HG02623 (cell line): ENCODE results near the gene COL11A1.
"Not testable (repeated sequence)": the region's sequence is repeated elsewhere in the genome, so short reads cannot be mapped to it uniquely, and the experiment has no call there.

ENCODE experiments used
- ATAC-seq: cut with Tn5 transposase; IDR thresholded peaks from one replicate; pipeline ENCODE4 v1.9.1; 2021; ENCODE audit warnings: moderate library complexity; ENCODE audit not compliant: unreplicated experiment

COL11A1 gene

DNA sequence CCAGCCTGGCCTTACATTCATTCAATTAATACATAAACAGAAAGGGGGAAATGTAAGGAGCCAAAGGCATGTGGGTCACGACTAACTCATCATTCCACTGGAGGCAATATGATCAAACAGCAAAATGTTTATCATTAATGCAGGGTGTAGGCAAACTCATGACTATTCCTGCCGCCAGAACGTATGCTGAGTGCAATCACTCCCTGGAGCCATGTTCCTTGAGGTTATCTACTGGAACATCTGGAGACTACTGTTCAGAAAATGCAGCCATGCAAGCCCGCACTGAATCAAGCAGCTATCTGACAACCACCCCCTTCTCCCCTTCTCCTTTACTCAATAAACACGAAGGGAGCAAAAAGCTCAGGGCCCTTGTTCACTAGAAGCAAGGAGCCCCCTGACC, 267.6 kb downstream of the COL11A1 start:
- ATAC-seq = no peak

DNA sequence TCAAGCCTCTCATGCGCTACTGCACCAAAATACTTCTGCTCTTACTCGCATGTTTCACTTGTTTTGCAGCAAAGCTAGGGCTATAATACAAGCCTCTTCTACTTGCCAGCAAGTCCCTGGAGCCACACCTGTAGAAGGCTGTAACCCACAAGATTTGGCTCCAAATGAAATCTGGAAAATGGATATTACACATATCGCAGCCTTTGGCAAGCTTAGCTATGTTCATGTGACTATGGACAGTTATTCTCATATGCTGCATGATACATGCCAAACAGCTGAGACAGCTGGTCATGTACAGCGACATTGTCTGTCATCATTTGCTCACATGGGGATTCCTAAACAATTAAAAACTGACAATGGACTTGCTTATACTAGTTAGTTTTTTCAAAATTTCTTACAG, 270.3 kb downstream of the COL11A1 start:
- no peak for ATAC-seq

DNA sequence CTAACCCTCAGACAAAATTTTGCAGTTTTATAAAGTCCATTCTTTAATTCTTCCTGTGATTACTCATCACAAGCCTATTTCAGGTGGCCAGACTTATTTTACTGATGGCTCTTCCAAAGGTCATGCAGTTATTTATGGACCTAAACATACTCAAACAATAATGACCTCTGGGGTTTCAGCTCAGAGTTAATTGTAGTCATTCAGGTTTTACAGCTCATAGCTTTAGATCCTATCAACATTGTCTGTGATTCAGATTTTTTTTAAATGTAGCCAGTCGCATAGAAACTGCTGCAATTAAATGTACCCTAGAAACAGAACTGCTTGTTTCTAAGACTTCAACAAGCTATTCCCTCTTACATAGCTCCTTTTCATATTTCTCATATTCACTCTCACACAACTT, 270.8 kb downstream of the COL11A1 start:
- ATAC-seq = no peak

DNA sequence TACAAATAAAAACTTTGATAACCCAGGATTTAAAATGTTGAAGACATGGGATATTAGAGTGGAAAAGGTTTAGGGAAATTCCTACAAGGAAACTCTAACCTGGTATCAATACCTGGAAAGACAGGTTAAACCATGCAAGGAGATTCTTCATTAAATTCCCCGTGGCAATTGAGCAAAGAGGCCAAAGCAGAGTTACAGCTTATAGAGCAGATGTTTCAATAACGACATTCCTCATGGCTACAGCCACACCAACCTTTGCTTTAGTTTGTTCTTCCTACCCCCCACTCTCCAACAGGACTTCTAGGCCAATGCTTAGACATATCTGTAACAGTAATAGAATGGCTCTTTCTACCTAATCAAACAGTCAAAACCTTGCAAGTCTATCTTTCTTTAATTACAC, 271.3 kb downstream of the COL11A1 start:
- ATAC-seq = no peak

DNA sequence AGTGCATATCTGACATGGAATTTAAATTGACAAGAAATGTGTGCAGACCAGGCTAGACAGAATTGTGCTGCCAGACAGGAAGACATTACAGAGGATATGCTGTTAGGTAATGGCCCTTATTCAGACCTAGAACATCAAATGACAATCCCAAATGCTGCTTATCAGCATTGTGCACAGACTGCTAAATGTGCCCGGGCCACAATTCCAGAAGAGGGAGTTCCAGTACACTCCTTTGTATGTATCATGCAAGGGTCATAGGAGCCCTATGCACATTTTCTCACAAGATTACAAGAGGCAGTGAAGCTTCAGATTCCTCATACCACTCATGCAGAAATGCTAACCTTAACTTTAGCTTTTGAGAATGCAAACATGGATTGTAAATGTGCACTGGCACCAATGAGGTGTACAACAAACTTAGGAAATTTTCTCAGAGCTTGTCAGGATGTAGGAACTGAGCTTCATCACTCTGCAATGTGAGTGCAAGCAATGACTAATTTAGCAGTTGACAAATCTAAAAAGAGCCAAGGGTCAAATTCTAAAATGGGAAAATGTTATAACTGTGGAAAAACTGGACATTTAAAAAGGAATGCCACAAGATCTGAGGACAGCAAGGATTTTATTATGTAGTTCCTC, 273.5 kb downstream of the COL11A1 start:
- ATAC-seq = no peak

DNA sequence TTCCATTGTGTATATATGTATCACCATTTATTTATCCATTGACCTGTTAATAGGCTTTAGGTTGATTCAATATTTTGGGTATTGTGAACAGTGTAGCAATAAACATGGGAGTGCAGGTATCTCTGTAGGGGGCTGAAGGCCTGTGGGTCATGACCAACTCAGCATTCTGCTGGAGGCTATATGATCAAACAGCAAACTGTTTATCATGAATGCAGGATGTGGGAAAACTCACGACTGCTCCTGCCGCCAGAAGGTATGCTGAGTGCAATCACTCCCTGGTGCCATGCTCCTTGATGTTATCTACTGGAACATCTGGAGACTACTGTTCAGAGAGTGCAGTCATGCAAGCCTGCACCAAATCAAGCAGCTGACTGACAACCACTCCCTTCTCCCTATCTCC, 275.2 kb downstream of the COL11A1 start:
- ATAC-seq = no peak

DNA sequence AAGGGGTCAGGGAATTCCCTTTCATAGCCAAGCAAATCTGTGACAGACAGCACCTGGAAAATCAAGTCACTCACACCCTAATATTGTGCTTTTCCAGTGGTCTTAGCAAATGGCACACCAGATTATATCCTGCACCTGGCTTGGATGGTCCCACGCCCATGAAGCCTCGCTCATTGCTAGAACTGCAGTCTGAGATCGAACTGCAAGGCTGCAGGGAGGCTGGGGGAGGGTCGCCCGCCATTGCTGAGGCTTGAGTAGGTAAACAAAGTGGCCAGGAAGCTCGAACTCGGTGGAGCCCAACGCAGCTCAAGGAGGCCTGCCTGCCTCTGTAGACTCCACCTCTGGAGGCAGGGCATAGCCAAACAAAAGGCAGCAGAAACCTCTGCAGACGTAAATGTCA, 281.6 kb downstream of the COL11A1 start:
- ATAC-seq = not testable (repeated sequence)
